Right lung (tissue), 5 donors: Measurements from ENCODE around the gene MSANTD1. TPM values are rescaled to one million over a fixed set of nuclear protein-coding genes. Genes with fewer than 3 reads are reported as not detected.

Source experiments
- DNase-seq, 2 donors: peaks; one replicate each; pipeline ENCODE4 v3.0.0-alpha.2; 2013
- polyA plus RNA-seq, 5 donors: library from polyadenylated mRNA; unstranded; fragments of 120-200 nt; gene quantifications; one replicate each; pipeline versions ENCODE4 v1.2.1 to v1.2.3, GENCODE V29; 2013; ENCODE audit warnings: inconsistent platforms in 1 of 5, low replicate concordance in 1 of 5; ENCODE audit not compliant: insufficient read length in 5 of 5, insufficient read depth in 1 of 5

Gene MSANTD1
- polyA plus RNA-seq, 5 donors: 0.45 to 1.00 (median 0.85) TPM

- no peak for DNase-seq
These were observed 2.2 kb upstream of the MSANTD1 start for GRCh38 chr4:3246458-3247398.

GRCh38 chr4:3247399-3248177 is 1.4 kb upstream of the MSANTD1 start:
- DNase-seq: no peak

- no peak for DNase-seq
These were observed 830 bp upstream of the MSANTD1 start for GRCh38 chr4:3248178-3248480.

GRCh38 chr4:3249711-3250437 is 915 bp downstream of the MSANTD1 start:
- no peak for DNase-seq

- DNase-seq: no peak
These were observed 1.5 kb downstream of the MSANTD1 start for GRCh38 chr4:3250438-3250955.

GRCh38 chr4:3250956-3251690 is 2.2 kb downstream of the MSANTD1 start:
- DNase-seq: peak; percentile 28 to 48

- no peak for DNase-seq
These were observed 2.9 kb downstream of the MSANTD1 start for GRCh38 chr4:3251691-3252479.

- no peak for DNase-seq
These were observed 3.5 kb downstream of the MSANTD1 start for GRCh38 chr4:3252480-3252828.

- DNase-seq: no peak
These were observed 4.1 kb downstream of the MSANTD1 start for GRCh38 chr4:3252831-3253641.

- no peak for DNase-seq
These were observed 4.8 kb downstream of the MSANTD1 start for GRCh38 chr4:3253808-3254207.

GRCh38 chr4:3254302-3255131 is 5.6 kb downstream of the MSANTD1 start:
- DNase-seq: no peak

GRCh38 chr4:3255611-3256186 is 6.7 kb downstream of the MSANTD1 start:
- no peak for DNase-seq

GRCh38 chr4:3256230-3257102 is 7.5 kb downstream of the MSANTD1 start:
- DNase-seq: no peak

- DNase-seq: no peak
These were observed 8.2 kb downstream of the MSANTD1 start for GRCh38 chr4:3257103-3257555.

- DNase-seq: no peak
These were observed 8.9 kb downstream of the MSANTD1 start for GRCh38 chr4:3257556-3258482.
